ENCODE results near the gene SBF2. TPM values are rescaled to one million over a fixed set of nuclear protein-coding genes. Genes with fewer than 3 reads are reported as not detected.

The SBF2 gene
- total RNA-seq, 4 donors from 2014 or later = 44.6 to 59.4 (median 53.4) TPM

GRCh38 chr11:10032935-10033334 is 261.1 kb downstream of the SBF2 start:
- intact Hi-C loops (cut with DNase I) = no loop called here
- H3K27me3 ChIP-seq = no peaks in the 10 kb centered on the region
- no peak overlapping the region for H3K27ac ChIP-seq (replicated peaks in 1 of 4)
- H3K4me1 ChIP-seq = peaks cover 0 to 1% (median 0%) of the 10 kb centered on the region in 4 donors
- H3K4me3 ChIP-seq = no peak overlapping the region
- no peak for DNase-seq (ENCODE audit: extremely low spot score)
- no peaks in the 10 kb centered on the region for H3K9me3 ChIP-seq
- TF ChIP-seq POLR2A (IDR thresholded peaks at IDR 0.05; ENCODE audit: low read depth) (no peak), POLR2AphosphoS5 (IDR thresholded peaks at IDR 0.05) (no peak), CTCF (IDR thresholded peaks at IDR 0.05) (no peak), EP300 (IDR thresholded peaks at IDR 0.05) (no peak)
- peaks cover 0 to 12% (median 3%) of the 10 kb centered on the region in 4 donors for H3K36me3 ChIP-seq

DNA sequence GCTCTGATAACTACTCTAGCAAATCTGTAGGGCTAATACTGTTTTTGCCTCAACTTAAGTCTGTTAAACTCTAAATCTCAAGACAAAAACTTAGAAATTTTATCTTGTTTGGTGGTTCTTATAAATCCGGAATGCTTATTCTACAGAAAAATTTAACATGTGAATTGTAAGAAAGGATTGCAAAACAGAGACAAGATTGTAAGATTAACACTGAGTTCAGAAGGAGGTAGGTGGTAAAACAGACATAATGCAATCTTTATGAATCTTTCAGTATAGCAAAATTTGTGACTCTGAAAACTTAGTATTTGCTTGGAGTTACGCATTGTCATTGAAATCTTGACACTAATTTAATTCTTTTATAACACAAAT is 263.9 kb downstream of the SBF2 start:
- intact Hi-C loops (cut with DNase I) = no loop called here
- Histone ChIP-seq H3K4me3 (no peak overlapping the region), H3K9me3 (no peaks in the 10 kb centered on the region), H3K36me3 (peaks cover 0 to 21% (median 5%) of the 10 kb centered on the region in 4 donors), H3K27ac (replicated peaks in 1 of 4) (no peak overlapping the region), H3K27me3 (no peaks in the 10 kb centered on the region), H3K4me1 (no peaks in the 10 kb centered on the region)
- WGBS = 97% methylated on average over 2 of the region's 2 CpGs
- DNase-seq (ENCODE audit: extremely low spot score) = no peak
- TF ChIP-seq CTCF (IDR thresholded peaks at IDR 0.05) (no peak), POLR2AphosphoS5 (IDR thresholded peaks at IDR 0.05) (no peak), POLR2A (IDR thresholded peaks at IDR 0.05; ENCODE audit: low read depth) (no peak), EP300 (IDR thresholded peaks at IDR 0.05) (no peak)

GRCh38 chr11:10029386-10030121 is 264.5 kb downstream of the SBF2 start:
- intact Hi-C loops (cut with DNase I) = no loop called here
- H3K4me3 ChIP-seq = no peak overlapping the region
- no peaks in the 10 kb centered on the region for H3K9me3 ChIP-seq
- H3K4me1 ChIP-seq = no peaks in the 10 kb centered on the region
- no peak overlapping the region for H3K27ac ChIP-seq (replicated peaks in 1 of 4)
- H3K27me3 ChIP-seq = no peaks in the 10 kb centered on the region
- DNase-seq (ENCODE audit: extremely low spot score) = no peak
- no peak for TF ChIP-seq POLR2AphosphoS5 (IDR thresholded peaks at IDR 0.05)
- no peak for TF ChIP-seq CTCF (IDR thresholded peaks at IDR 0.05)
- TF ChIP-seq POLR2A (IDR thresholded peaks at IDR 0.05; ENCODE audit: low read depth) = no peak
- no peak for TF ChIP-seq EP300 (IDR thresholded peaks at IDR 0.05)
- WGBS = 62% methylated on average over 3 of the region's 3 CpGs
- H3K36me3 ChIP-seq = peaks cover 0 to 23% (median 5%) of the 10 kb centered on the region in 4 donors

GRCh38 chr11:10026514-10026913 is 267.5 kb downstream of the SBF2 start:
- TF ChIP-seq POLR2A (IDR thresholded peaks at IDR 0.05; ENCODE audit: low read depth) = no peak
- no peak for TF ChIP-seq EP300 (IDR thresholded peaks at IDR 0.05)
- no peak for TF ChIP-seq POLR2AphosphoS5 (IDR thresholded peaks at IDR 0.05)
- no peak for TF ChIP-seq CTCF (IDR thresholded peaks at IDR 0.05)
- no peak overlapping the region for H3K4me3 ChIP-seq
- no peak overlapping the region for H3K27ac ChIP-seq (replicated peaks in 1 of 4)
- H3K4me1 ChIP-seq = peaks cover 0 to 3% (median 0%) of the 10 kb centered on the region in 4 donors
- intact Hi-C loops (cut with DNase I) = no loop called here
- no peaks in the 10 kb centered on the region for H3K27me3 ChIP-seq
- WGBS = 100% methylated on average over 2 of the region's 2 CpGs
- H3K36me3 ChIP-seq = peaks cover 0 to 26% (median 5%) of the 10 kb centered on the region in 4 donors
- H3K9me3 ChIP-seq = no peaks in the 10 kb centered on the region
- no peak for DNase-seq (ENCODE audit: extremely low spot score)
